K562 (cell line): ENCODE data around the gene MGAT1. TPM values are rescaled to one million over a fixed set of nuclear protein-coding genes. Genes with fewer than 3 reads are reported as not detected.
A peak's percentile ranks its signal among the peaks of the same experiment; 100 is the strongest.

ENCODE experiments used
- CTBP1 ChIP-seq: fragments of 450-650 bp; IDR thresholded peaks from 2 replicates; pipeline ENCODE4 v1.6.1; 2016; ENCODE audit warnings: borderline replicate concordance
- FOXJ3 ChIP-seq: sonication (generic); formaldehyde crosslinking; IDR thresholded peaks from 2 replicates; pipeline ENCODE4 v1.4.0; 2020; ENCODE audit warnings: mild to moderate bottlenecking, missing genetic modification reagents
- MCM3 ChIP-seq: fragments of 450-650 bp; IDR thresholded peaks from 2 replicates; pipeline ENCODE4 v1.6.1; 2016
- RAD51 ChIP-seq: fragments of 450-650 bp; IDR thresholded peaks from 2 replicates; pipeline ENCODE4 v1.7.1; 2016; ENCODE audit warnings: low read depth, mild to moderate bottlenecking, borderline replicate concordance
- WHSC1 ChIP-seq: IDR thresholded peaks from one replicate; pipeline ENCODE4 v1.6.1; 2012; ENCODE audit warnings: low read length, control low read depth, inconsistent platforms
- XRCC3 ChIP-seq: fragments of 450-650 bp; IDR thresholded peaks from 2 replicates; pipeline ENCODE4 v1.6.1; 2017; ENCODE audit warnings: mild to moderate bottlenecking, moderate library complexity
- ZNF134 ChIP-seq: fragments of 250-450 bp; sonication (Bioruptor Pico); conservative IDR thresholded peaks from 2 replicates; pipeline ENCODE4 v1.4.0; 2020
- ZNF445 ChIP-seq: fragments of 250-450 bp; sonication (Bioruptor Pico); IDR thresholded peaks from 2 replicates; pipeline ENCODE4 v1.4.0; 2020; ENCODE audit warnings: low read depth, mild to moderate bottlenecking, moderate library complexity
- polyA plus RNA-seq, 8 experiments: library from polyadenylated mRNA; depleted of rRNA in 4 of 8; stranded (reverse) in 5 of 8; unstranded in 3 of 8; fragments of >200 nt; fragmentation: Nextera tagmentation in 2 of 8; fragmentation: Illumina TruSeq in 1 of 8; extraction: Ambion mirVana in 2 of 8; extraction: Trizol in 1 of 8; gene quantifications; 2 replicates each; pipeline versions ENCODE4 v1.2.1 to v1.2.3, GENCODE V29; 2011 to 2014; ENCODE audit warnings: inconsistent platforms in 1 of 8, missing spikeins in 1 of 8
- total RNA-seq, 7 experiments: library from RNA; depleted of rRNA in 6 of 7; stranded (reverse); fragments of >200 nt in 6 of 7; fragmentation: Illumina TruSeq in 2 of 7; extraction: Trizol in 2 of 7; gene quantifications; 2 replicates each; pipeline versions ENCODE4 v1.2.1 to v1.2.3, GENCODE V29; 2011 to 2021; ENCODE audit warnings: low replicate concordance in 1 of 7
- TF ChIP-seq, protein P1 (sequence below): fragments of 200-600 bp; sonication (generic); IDR thresholded peaks from one replicate; pipeline ENCODE4 v1.6.1; 2012; ENCODE audit warnings: mild to moderate bottlenecking, low read depth, low read length, inconsistent platforms
- TF ChIP-seq, protein P2 (sequence below): fragments of 450-650 bp; IDR thresholded peaks from 2 replicates; pipeline ENCODE4 v1.6.1; 2018; ENCODE audit warnings: mild to moderate bottlenecking, low read depth; ENCODE audit not compliant: partially characterized antibody
- TF ChIP-seq, protein P3 (sequence below): fragments of 200-800 bp; sonication (Bioruptor generic); IDR thresholded peaks from 2 replicates; pipeline ENCODE4 v1.6.1; 2017; ENCODE audit warnings: missing genetic modification characterization, missing compliant biosample characterization

The MGAT1 gene
- total and polyA plus RNA-seq, 9 of the 15 experiments (the other 6 are each of a cell fraction or from before 2014, with no cell fraction given): 3.9 to 82.7 (median 44.5) TPM

DNA sequence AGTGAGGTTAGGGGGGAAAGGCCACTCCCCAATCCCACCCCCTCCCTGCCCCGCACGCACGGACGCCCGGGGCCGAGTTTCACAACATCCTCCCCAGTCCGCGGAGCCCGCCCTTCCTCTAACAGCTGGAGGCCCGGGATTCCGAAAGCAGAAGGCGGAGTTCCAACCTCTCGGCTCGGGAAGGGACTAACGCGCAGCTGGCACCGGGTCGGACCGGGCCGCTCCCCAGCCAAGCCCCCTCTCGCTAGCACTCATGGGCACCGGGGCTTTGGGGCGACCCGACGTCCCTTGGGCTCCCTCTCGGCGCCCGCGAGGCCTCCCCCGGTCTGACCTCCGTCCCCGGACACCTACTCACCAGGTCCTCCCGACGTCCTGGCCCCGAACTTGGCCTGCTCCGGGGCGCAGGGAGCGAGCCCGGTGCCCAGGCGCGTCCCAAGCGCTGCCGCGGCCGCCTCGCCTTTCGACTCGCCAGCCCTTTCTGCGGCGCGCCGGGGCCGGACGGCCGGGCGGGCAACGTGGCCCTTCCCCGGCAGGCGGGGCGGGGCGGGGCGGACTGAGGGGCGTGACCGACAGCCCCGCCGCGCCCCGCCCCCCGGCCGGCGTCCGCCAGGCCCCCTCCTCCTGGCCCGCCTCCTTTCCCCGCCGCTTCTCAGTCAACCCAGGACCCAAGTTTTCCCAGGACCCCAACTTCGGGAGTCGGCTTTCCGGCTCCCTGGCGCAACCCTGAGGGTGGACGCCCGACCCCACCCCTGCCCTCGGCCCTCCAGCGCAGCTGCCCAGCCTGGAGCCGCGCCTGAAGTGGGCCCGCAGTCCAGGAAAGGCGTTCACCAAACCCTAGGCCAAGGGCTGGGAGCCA is at the start of gene MGAT1 (continued):
- TF ChIP-seq, protein P1, sequence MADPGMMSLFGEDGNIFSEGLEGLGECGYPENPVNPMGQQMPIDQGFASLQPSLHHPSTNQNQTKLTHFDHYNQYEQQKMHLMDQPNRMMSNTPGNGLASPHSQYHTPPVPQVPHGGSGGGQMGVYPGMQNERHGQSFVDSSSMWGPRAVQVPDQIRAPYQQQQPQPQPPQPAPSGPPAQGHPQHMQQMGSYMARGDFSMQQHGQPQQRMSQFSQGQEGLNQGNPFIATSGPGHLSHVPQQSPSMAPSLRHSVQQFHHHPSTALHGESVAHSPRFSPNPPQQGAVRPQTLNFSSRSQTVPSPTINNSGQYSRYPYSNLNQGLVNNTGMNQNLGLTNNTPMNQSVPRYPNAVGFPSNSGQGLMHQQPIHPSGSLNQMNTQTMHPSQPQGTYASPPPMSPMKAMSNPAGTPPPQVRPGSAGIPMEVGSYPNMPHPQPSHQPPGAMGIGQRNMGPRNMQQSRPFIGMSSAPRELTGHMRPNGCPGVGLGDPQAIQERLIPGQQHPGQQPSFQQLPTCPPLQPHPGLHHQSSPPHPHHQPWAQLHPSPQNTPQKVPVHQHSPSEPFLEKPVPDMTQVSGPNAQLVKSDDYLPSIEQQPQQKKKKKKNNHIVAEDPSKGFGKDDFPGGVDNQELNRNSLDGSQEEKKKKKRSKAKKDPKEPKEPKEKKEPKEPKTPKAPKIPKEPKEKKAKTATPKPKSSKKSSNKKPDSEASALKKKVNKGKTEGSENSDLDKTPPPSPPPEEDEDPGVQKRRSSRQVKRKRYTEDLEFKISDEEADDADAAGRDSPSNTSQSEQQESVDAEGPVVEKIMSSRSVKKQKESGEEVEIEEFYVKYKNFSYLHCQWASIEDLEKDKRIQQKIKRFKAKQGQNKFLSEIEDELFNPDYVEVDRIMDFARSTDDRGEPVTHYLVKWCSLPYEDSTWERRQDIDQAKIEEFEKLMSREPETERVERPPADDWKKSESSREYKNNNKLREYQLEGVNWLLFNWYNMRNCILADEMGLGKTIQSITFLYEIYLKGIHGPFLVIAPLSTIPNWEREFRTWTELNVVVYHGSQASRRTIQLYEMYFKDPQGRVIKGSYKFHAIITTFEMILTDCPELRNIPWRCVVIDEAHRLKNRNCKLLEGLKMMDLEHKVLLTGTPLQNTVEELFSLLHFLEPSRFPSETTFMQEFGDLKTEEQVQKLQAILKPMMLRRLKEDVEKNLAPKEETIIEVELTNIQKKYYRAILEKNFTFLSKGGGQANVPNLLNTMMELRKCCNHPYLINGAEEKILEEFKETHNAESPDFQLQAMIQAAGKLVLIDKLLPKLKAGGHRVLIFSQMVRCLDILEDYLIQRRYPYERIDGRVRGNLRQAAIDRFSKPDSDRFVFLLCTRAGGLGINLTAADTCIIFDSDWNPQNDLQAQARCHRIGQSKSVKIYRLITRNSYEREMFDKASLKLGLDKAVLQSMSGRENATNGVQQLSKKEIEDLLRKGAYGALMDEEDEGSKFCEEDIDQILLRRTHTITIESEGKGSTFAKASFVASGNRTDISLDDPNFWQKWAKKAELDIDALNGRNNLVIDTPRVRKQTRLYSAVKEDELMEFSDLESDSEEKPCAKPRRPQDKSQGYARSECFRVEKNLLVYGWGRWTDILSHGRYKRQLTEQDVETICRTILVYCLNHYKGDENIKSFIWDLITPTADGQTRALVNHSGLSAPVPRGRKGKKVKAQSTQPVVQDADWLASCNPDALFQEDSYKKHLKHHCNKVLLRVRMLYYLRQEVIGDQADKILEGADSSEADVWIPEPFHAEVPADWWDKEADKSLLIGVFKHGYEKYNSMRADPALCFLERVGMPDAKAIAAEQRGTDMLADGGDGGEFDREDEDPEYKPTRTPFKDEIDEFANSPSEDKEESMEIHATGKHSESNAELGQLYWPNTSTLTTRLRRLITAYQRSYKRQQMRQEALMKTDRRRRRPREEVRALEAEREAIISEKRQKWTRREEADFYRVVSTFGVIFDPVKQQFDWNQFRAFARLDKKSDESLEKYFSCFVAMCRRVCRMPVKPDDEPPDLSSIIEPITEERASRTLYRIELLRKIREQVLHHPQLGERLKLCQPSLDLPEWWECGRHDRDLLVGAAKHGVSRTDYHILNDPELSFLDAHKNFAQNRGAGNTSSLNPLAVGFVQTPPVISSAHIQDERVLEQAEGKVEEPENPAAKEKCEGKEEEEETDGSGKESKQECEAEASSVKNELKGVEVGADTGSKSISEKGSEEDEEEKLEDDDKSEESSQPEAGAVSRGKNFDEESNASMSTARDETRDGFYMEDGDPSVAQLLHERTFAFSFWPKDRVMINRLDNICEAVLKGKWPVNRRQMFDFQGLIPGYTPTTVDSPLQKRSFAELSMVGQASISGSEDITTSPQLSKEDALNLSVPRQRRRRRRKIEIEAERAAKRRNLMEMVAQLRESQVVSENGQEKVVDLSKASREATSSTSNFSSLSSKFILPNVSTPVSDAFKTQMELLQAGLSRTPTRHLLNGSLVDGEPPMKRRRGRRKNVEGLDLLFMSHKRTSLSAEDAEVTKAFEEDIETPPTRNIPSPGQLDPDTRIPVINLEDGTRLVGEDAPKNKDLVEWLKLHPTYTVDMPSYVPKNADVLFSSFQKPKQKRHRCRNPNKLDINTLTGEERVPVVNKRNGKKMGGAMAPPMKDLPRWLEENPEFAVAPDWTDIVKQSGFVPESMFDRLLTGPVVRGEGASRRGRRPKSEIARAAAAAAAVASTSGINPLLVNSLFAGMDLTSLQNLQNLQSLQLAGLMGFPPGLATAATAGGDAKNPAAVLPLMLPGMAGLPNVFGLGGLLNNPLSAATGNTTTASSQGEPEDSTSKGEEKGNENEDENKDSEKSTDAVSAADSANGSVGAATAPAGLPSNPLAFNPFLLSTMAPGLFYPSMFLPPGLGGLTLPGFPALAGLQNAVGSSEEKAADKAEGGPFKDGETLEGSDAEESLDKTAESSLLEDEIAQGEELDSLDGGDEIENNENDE: no peak
- no peak for TF ChIP-seq MCM3
- no peak for TF ChIP-seq WHSC1
- no peak for TF ChIP-seq XRCC3
- TF ChIP-seq CTBP1: 0 out of 2 replicates have a peak, but pooled peaks have one; percentile 59
- 0 out of 2 replicates have a peak, but pooled peaks have one; percentile 46 for TF ChIP-seq ZNF445 (CRISPR knock-in tag)
- TF ChIP-seq, protein P2, sequence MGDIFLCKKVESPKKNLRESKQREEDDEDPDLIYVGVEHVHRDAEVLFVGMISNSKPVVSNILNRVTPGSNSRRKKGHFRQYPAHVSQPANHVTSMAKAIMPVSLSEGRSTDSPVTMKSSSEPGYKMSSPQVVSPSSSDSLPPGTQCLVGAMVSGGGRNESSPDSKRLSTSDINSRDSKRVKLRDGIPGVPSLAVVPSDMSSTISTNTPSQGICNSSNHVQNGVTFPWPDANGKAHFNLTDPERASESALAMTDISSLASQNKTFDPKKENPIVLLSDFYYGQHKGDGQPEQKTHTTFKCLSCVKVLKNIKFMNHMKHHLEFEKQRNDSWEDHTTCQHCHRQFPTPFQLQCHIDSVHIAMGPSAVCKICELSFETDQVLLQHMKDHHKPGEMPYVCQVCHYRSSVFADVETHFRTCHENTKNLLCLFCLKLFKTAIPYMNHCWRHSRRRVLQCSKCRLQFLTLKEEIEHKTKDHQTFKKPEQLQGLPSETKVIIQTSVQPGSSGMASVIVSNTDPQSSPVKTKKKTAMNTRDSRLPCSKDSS: no peak
- TF ChIP-seq, protein P3, sequence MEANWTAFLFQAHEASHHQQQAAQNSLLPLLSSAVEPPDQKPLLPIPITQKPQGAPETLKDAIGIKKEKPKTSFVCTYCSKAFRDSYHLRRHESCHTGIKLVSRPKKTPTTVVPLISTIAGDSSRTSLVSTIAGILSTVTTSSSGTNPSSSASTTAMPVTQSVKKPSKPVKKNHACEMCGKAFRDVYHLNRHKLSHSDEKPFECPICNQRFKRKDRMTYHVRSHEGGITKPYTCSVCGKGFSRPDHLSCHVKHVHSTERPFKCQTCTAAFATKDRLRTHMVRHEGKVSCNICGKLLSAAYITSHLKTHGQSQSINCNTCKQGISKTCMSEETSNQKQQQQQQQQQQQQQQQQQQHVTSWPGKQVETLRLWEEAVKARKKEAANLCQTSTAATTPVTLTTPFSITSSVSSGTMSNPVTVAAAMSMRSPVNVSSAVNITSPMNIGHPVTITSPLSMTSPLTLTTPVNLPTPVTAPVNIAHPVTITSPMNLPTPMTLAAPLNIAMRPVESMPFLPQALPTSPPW (CRISPR knock-in tag): peak; percentile 95
- TF ChIP-seq ZNF134 (CRISPR knock-in tag): no peak
- no peak for TF ChIP-seq FOXJ3 (CRISPR knock-in tag)
- no peak for TF ChIP-seq RAD51
